ENCODE measurements around the gene ROBO1.

DNA sequence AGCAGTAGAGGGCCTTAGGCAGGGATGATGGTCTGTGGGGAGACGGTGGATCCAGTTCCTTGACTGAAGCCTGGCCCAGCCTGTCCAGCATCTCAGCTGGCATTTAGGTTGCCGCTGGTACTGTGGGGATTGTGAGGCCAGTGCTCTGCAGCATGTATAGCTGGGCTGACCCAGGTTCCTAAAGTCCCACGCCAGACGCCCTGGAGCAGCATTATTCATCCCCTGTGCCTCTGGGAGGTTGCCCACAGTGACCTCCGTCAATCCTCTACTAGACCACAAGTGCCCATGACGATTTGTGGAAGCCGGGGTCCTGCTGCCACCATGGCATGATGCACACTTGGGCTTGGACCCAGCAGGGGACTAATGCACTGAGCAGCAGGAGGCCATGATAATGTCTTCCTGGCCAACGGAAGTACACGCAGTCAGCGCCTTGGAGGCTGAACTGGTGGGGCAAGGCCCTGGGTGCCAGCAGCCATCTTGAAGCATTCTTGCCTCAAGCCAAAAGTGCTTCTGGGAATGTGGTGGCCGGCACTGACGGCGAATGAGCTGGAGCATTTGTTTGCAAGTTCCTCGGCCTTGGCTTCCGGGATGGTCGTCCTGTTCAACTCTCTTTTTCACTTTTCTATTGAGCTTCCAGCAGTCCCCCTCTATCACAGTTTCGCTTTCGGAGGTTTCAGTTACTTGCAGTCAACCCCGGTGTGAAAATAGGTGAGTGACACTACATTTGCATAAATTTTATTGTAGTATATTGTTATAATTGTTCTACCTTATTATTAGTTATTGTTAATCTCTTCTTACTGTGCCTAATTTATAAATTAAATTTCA, 949.4 kb downstream of the ROBO1 start:
- TF ChIP-seq, protein P1, sequence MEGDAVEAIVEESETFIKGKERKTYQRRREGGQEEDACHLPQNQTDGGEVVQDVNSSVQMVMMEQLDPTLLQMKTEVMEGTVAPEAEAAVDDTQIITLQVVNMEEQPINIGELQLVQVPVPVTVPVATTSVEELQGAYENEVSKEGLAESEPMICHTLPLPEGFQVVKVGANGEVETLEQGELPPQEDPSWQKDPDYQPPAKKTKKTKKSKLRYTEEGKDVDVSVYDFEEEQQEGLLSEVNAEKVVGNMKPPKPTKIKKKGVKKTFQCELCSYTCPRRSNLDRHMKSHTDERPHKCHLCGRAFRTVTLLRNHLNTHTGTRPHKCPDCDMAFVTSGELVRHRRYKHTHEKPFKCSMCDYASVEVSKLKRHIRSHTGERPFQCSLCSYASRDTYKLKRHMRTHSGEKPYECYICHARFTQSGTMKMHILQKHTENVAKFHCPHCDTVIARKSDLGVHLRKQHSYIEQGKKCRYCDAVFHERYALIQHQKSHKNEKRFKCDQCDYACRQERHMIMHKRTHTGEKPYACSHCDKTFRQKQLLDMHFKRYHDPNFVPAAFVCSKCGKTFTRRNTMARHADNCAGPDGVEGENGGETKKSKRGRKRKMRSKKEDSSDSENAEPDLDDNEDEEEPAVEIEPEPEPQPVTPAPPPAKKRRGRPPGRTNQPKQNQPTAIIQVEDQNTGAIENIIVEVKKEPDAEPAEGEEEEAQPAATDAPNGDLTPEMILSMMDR (IDR thresholded peaks at IDR 0.05; ENCODE audit: borderline replicate concordance, extremely low read depth, low read length, poor library complexity, severe bottlenecking): no peak
- TF ChIP-seq EZH2 (IDR thresholded peaks at IDR 0.05; ENCODE audit: borderline replicate concordance, low read depth, low read length, severe bottlenecking): no peak
